Astrocyte (in vitro differentiated cells and primary cell): Measurements from ENCODE around the gene SLC25A26. TPM values are rescaled to one million over a fixed set of nuclear protein-coding genes. Genes with fewer than 3 reads are reported as not detected.

Experiments
- DNase-seq: peaks from one replicate; pipeline ENCODE4 v3.0.0-alpha.2; 2010; ENCODE audit warnings: low read depth
- FAIRE-seq: peaks from 2 replicates; lab custom pipeline; 2011; peaks lifted over from hg19 to GRCh38; lab: Jason Lieb, UNC
- H2AFZ ChIP-seq: 2 replicates; pipeline ENCODE4 v1.6.0; 2012; ENCODE audit warnings: low read depth, low read length, inconsistent platforms
- H3K27ac ChIP-seq: 2 replicates; pipeline ENCODE4 v1.5.1; 2011; ENCODE audit warnings: low read depth, low read length, inconsistent platforms
- H3K27me3 ChIP-seq: 2 replicates; pipeline ENCODE4 v1.6.0; 2011; ENCODE audit warnings: low read length, inconsistent platforms; ENCODE audit not compliant: insufficient read depth
- H3K36me3 ChIP-seq: 2 replicates; pipeline ENCODE4 v1.5.1; 2011; ENCODE audit warnings: low read length, inconsistent platforms; ENCODE audit not compliant: insufficient read depth
- H3K4me1 ChIP-seq: 2 replicates; pipeline ENCODE4 v1.5.1; 2011; ENCODE audit warnings: low read length, inconsistent platforms; ENCODE audit not compliant: insufficient read depth
- H3K4me2 ChIP-seq: 2 replicates; pipeline ENCODE4 v1.6.0; 2012; ENCODE audit warnings: low read length, inconsistent platforms
- H3K4me3 ChIP-seq: 2 replicates; pipeline ENCODE4 v1.5.1; 2011; ENCODE audit warnings: low read depth, mild to moderate bottlenecking, low read length, inconsistent platforms; ENCODE audit not compliant: insufficient read depth
- H3K79me2 ChIP-seq: 2 replicates; pipeline ENCODE4 v1.6.0; 2012; ENCODE audit warnings: mild to moderate bottlenecking, low read length, inconsistent platforms; ENCODE audit not compliant: insufficient read depth
- H3K9ac ChIP-seq: 2 replicates; pipeline ENCODE4 v1.6.0; 2012; ENCODE audit warnings: mild to moderate bottlenecking, low read length, inconsistent platforms
- H3K9me3 ChIP-seq: 2 replicates; pipeline ENCODE4 v1.5.1; 2012; ENCODE audit warnings: low read depth, mild to moderate bottlenecking, low read length, inconsistent platforms; ENCODE audit not compliant: insufficient read depth
- H4K20me1 ChIP-seq: 2 replicates; pipeline ENCODE4 v1.6.0; 2012; ENCODE audit warnings: low read length, inconsistent platforms; ENCODE audit not compliant: insufficient read depth
- H3K27ac Mint-ChIP-seq: one replicate; pipeline ENCODE4 v1.8.0; 2021; ENCODE audit warnings: mild to moderate bottlenecking, mixed read lengths; ENCODE audit not compliant: unreplicated experiment
- H3K27me3 Mint-ChIP-seq: one replicate; pipeline ENCODE4 v1.8.0; 2021; ENCODE audit warnings: low read depth, mixed read lengths; ENCODE audit not compliant: unreplicated experiment
- H3K36me3 Mint-ChIP-seq: one replicate; pipeline ENCODE4 v1.8.0; 2021; ENCODE audit warnings: low read depth, mixed read lengths; ENCODE audit not compliant: unreplicated experiment
- H3K4me1 Mint-ChIP-seq: one replicate; pipeline ENCODE4 v1.8.0; 2021; ENCODE audit warnings: low read depth, mixed read lengths; ENCODE audit not compliant: unreplicated experiment
- H3K4me3 Mint-ChIP-seq: one replicate; pipeline ENCODE4 v1.8.0; 2021; ENCODE audit warnings: mild to moderate bottlenecking, moderate library complexity, mixed read lengths; ENCODE audit not compliant: unreplicated experiment
- H3K9me3 Mint-ChIP-seq: one replicate; pipeline ENCODE4 v1.8.0; 2021; ENCODE audit warnings: mild to moderate bottlenecking, mixed read lengths; ENCODE audit not compliant: unreplicated experiment
- EZH2 ChIP-seq: IDR thresholded peaks from 2 replicates; pipeline ENCODE4 v1.6.1; 2012; ENCODE audit warnings: mild to moderate bottlenecking, low read length, inconsistent platforms; ENCODE audit not compliant: insufficient read depth
- total RNA-seq: library from RNA; stranded (reverse); gene quantifications from 2 replicates; pipeline ENCODE4 v1.2.1, GENCODE V29; 2021
- TF ChIP-seq, protein P1 (sequence below): IDR thresholded peaks from 2 replicates; pipeline ENCODE4 v1.5.1; 2011; ENCODE audit warnings: low read depth, mild to moderate bottlenecking, inconsistent platforms, low read length, moderate library complexity; ENCODE audit not compliant: insufficient read depth

Gene SLC25A26
- total RNA-seq, 1 donor from 2014 or later = 17.9 TPM

- H2AFZ ChIP-seq = no peak overlapping the region
- H3K27me3 ChIP-seq = no peaks in the 10 kb centered on the region
- H3K36me3 ChIP-seq = peaks cover 43% of the 10 kb centered on the region
- no peak overlapping the region for H3K27ac ChIP-seq
- no peak overlapping the region for H3K4me3 ChIP-seq
- FAIRE-seq = no peak
- peaks cover 4% of the 10 kb centered on the region for H3K9me3 ChIP-seq
- Mint-ChIP-seq H3K27ac (no peak overlapping the region), H3K36me3 (peaks cover 49% of the 10 kb centered on the region), H3K4me1 (peaks cover 6% of the 10 kb centered on the region), H3K9me3 (peaks cover 9% of the 10 kb centered on the region), H3K4me3 (no peak overlapping the region), H3K27me3 (no peaks in the 10 kb centered on the region)
- peaks cover 8% of the 10 kb centered on the region for H3K4me1 ChIP-seq
- DNase-seq = no peak
- no peaks in the 10 kb centered on the region for H3K79me2 ChIP-seq
- TF ChIP-seq, protein P1, sequence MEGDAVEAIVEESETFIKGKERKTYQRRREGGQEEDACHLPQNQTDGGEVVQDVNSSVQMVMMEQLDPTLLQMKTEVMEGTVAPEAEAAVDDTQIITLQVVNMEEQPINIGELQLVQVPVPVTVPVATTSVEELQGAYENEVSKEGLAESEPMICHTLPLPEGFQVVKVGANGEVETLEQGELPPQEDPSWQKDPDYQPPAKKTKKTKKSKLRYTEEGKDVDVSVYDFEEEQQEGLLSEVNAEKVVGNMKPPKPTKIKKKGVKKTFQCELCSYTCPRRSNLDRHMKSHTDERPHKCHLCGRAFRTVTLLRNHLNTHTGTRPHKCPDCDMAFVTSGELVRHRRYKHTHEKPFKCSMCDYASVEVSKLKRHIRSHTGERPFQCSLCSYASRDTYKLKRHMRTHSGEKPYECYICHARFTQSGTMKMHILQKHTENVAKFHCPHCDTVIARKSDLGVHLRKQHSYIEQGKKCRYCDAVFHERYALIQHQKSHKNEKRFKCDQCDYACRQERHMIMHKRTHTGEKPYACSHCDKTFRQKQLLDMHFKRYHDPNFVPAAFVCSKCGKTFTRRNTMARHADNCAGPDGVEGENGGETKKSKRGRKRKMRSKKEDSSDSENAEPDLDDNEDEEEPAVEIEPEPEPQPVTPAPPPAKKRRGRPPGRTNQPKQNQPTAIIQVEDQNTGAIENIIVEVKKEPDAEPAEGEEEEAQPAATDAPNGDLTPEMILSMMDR = no peak
- no peak for TF ChIP-seq EZH2
- H3K4me2 ChIP-seq = no peak overlapping the region
- peaks cover 8% of the 10 kb centered on the region for H4K20me1 ChIP-seq
- no peak overlapping the region for H3K9ac ChIP-seq
These were observed 160.8 kb downstream of the SLC25A26 start for GRCh38 chr3:66381626-66382025.

GRCh38 chr3:66382142-66382541, 161.3 kb downstream of the SLC25A26 start:
- Histone ChIP-seq H3K27ac (no peak overlapping the region), H3K4me2 (no peak overlapping the region), H3K36me3 (peaks cover 43% of the 10 kb centered on the region), H3K27me3 (no peaks in the 10 kb centered on the region), H3K9me3 (peaks cover 4% of the 10 kb centered on the region), H4K20me1 (peaks cover 4% of the 10 kb centered on the region), H3K9ac (no peak overlapping the region), H2AFZ (no peak overlapping the region), H3K4me3 (no peak overlapping the region), H3K79me2 (no peaks in the 10 kb centered on the region), H3K4me1 (peaks cover 3% of the 10 kb centered on the region)
- no peak for TF ChIP-seq EZH2
- TF ChIP-seq, protein P1 = no peak
- peaks cover 1% of the 10 kb centered on the region for H3K4me1 Mint-ChIP-seq
- H3K27me3 Mint-ChIP-seq = no peaks in the 10 kb centered on the region
- no peak overlapping the region for H3K27ac Mint-ChIP-seq
- no peak for FAIRE-seq
- no peak for DNase-seq
- H3K36me3 Mint-ChIP-seq = peaks cover 51% of the 10 kb centered on the region
- no peak overlapping the region for H3K4me3 Mint-ChIP-seq
- peaks cover 9% of the 10 kb centered on the region for H3K9me3 Mint-ChIP-seq

- peaks cover 4% of the 10 kb centered on the region for H3K9me3 ChIP-seq
- H4K20me1 ChIP-seq = no peaks in the 10 kb centered on the region
- DNase-seq (no peak), FAIRE-seq (no peak)
- no peaks in the 10 kb centered on the region for H3K27me3 Mint-ChIP-seq
- H3K36me3 Mint-ChIP-seq = peaks cover 50% of the 10 kb centered on the region
- H3K27ac ChIP-seq = no peak overlapping the region
- no peak overlapping the region for H2AFZ ChIP-seq
- TF ChIP-seq EZH2 = no peak
- TF ChIP-seq, protein P1 = no peak
- no peaks in the 10 kb centered on the region for H3K27me3 ChIP-seq
- H3K79me2 ChIP-seq = no peaks in the 10 kb centered on the region
- no peak overlapping the region for H3K4me2 ChIP-seq
- peaks cover 40% of the 10 kb centered on the region for H3K36me3 ChIP-seq
- H3K9ac ChIP-seq = no peak overlapping the region
- H3K9me3 Mint-ChIP-seq = peaks cover 9% of the 10 kb centered on the region
- no peaks in the 10 kb centered on the region for H3K4me1 ChIP-seq
- H3K27ac Mint-ChIP-seq = no peak overlapping the region
- no peaks in the 10 kb centered on the region for H3K4me1 Mint-ChIP-seq
- H3K4me3 ChIP-seq = no peak overlapping the region
- H3K4me3 Mint-ChIP-seq = no peak overlapping the region
These were observed 162.2 kb downstream of the SLC25A26 start for GRCh38 chr3:66383023-66383422.
